LoVo (cell line): ENCODE data around the gene PPP1R10.

Source experiments
- DNase-seq: peaks from one replicate; pipeline ENCODE4 v3.0.0-alpha.2; 2016; ENCODE audit warnings: low spot score

PPP1R10 gene

GRCh38 chr6:30598912-30599624 is 18.0 kb downstream of the PPP1R10 start:
- DNase-seq: no peak

GRCh38 chr6:30597315-30598144 is 19.5 kb downstream of the PPP1R10 start:
- DNase-seq: peak; percentile 62

GRCh38 chr6:30592287-30592686 is 24.8 kb downstream of the PPP1R10 start:
- DNase-seq: no peak

GRCh38 chr6:30591008-30591407 is 26.0 kb downstream of the PPP1R10 start:
- DNase-seq: no peak

- DNase-seq: no peak
These were observed 26.5 kb downstream of the PPP1R10 start for GRCh38 chr6:30590509-30590908.

- DNase-seq: no peak
These were observed 27.2 kb downstream of the PPP1R10 start for GRCh38 chr6:30589754-30590358.

- DNase-seq: no peak
These were observed 33.1 kb downstream of the PPP1R10 start for GRCh38 chr6:30583921-30584320.

- DNase-seq: no peak
These were observed 39.0 kb downstream of the PPP1R10 start for GRCh38 chr6:30578051-30578450.

GRCh38 chr6:30573113-30573512 is 43.9 kb downstream of the PPP1R10 start:
- DNase-seq: no peak

GRCh38 chr6:30572148-30572547 is 44.9 kb downstream of the PPP1R10 start:
- no peak for DNase-seq

GRCh38 chr6:30571762-30572082 is 45.3 kb downstream of the PPP1R10 start:
- no peak for DNase-seq

GRCh38 chr6:30571075-30571761 is 45.8 kb downstream of the PPP1R10 start, which contains the start of gene ABCF1:
TSS of gene ABCF1 (plus strand) at chr6:30571442. CDS start at chr6:30571488, 46 bp downstream.
- peak; percentile 99 for DNase-seq

GRCh38 chr6:30570740-30571074 is 46.3 kb downstream of the PPP1R10 start:
- no peak for DNase-seq

- DNase-seq: no peak
These were observed 46.8 kb downstream of the PPP1R10 start for GRCh38 chr6:30570263-30570662.

- DNase-seq: no peak
These were observed 48.8 kb downstream of the PPP1R10 start for GRCh38 chr6:30568245-30568644.

GRCh38 chr6:30565772-30566171 is 51.3 kb downstream of the PPP1R10 start:
- DNase-seq: no peak

- no peak for DNase-seq
These were observed 52.9 kb downstream of the PPP1R10 start for GRCh38 chr6:30564114-30564513.

- no peak for DNase-seq
These were observed 54.3 kb downstream of the PPP1R10 start for GRCh38 chr6:30562470-30563425.

- DNase-seq: no peak
These were observed 56.1 kb downstream of the PPP1R10 start for GRCh38 chr6:30560930-30561329.

GRCh38 chr6:30557683-30557981 is 59.4 kb downstream of the PPP1R10 start:
- DNase-seq: peak; percentile 52

- peak; percentile 90 for DNase-seq
These were observed 59.9 kb downstream of the PPP1R10 start, which contains the start of gene PRR3 for GRCh38 chr6:30556906-30557682. TSS of gene PRR3 (plus strand) at chr6:30557295. CDS start at chr6:30557345, 50 bp downstream.
